Measurements from ENCODE around the gene SMC4.

The SMC4 gene

DNA sequence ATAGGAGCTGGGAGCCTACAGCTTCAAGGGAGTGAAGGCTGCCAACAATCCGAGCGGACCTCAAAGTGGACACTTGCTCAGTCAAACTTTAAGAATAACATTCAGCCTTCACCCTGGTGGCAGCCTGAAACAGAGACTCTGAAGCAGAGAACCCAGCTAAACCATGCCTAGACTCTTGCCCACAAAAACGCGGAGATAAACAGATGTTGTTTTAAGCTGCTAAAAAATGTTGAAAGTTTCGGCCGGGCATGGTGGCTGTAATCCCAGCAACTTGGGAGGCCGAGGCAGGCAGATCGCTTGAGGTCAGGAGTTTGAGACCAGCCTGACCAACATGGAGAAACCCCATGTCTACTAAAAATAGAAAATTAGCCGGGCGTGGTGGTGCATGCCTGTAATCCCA is 79.9 kb downstream of the SMC4 start:
- TF ChIP-seq, protein P1, sequence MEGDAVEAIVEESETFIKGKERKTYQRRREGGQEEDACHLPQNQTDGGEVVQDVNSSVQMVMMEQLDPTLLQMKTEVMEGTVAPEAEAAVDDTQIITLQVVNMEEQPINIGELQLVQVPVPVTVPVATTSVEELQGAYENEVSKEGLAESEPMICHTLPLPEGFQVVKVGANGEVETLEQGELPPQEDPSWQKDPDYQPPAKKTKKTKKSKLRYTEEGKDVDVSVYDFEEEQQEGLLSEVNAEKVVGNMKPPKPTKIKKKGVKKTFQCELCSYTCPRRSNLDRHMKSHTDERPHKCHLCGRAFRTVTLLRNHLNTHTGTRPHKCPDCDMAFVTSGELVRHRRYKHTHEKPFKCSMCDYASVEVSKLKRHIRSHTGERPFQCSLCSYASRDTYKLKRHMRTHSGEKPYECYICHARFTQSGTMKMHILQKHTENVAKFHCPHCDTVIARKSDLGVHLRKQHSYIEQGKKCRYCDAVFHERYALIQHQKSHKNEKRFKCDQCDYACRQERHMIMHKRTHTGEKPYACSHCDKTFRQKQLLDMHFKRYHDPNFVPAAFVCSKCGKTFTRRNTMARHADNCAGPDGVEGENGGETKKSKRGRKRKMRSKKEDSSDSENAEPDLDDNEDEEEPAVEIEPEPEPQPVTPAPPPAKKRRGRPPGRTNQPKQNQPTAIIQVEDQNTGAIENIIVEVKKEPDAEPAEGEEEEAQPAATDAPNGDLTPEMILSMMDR (IDR thresholded peaks at IDR 0.05; ENCODE audit: insufficient read depth, low read depth, low read length, missing control alignments), result no peak
- DNase-seq (ENCODE audit: low read depth), result no peak
- no peak overlapping the region for H3K4me3 ChIP-seq (ENCODE audit: low read depth, low read length)

DNA sequence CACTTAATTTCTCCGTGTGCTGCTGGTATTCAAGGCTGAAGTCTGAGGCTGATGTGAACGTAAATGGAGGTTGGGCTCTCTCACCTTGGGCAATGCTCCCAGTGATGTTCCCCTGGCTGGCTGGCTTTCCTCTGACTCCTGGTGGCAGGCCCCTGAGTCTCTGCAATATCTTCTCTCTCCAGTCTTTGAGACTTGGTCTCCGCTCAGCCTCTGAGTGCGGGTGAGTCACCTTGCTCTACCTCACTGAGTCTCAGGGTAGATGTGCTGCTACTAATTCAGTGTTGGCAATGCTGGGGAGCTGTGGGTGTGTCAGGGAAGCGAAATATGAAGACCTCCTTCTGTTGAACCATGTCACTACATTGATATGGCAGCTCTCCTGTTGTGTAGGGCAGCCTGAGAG is 81.5 kb downstream of the SMC4 start:
- H3K4me3 ChIP-seq (ENCODE audit: low read depth, low read length), result no peak overlapping the region
- no peak for DNase-seq (ENCODE audit: low read depth)
- TF ChIP-seq, protein P1 (IDR thresholded peaks at IDR 0.05; ENCODE audit: insufficient read depth, low read depth, low read length, missing control alignments), result no peak

DNA sequence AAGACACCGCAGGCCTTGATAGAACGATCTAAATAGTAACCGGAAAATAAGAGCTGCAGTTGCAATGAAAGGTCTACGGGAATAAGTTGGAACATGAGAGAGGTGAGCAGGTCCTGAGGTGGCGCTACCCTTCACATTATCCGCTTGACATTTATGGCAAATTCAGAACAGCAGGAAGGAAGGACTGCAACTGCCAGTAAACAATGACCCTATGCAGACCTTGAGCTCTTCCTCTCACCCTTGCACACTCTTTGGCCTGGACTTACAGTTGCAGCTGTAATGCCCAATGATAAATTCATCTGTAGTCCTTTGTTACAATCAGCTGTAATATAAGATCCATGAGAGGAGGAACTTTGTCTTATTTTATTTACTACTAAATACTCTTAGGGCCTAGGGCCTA is 82.4 kb downstream of the SMC4 start:
- TF ChIP-seq, protein P1 (IDR thresholded peaks at IDR 0.05; ENCODE audit: insufficient read depth, low read depth, low read length, missing control alignments), result no peak
- DNase-seq (ENCODE audit: low read depth), result no peak
- H3K4me3 ChIP-seq (ENCODE audit: low read depth, low read length), result no peak overlapping the region

DNA sequence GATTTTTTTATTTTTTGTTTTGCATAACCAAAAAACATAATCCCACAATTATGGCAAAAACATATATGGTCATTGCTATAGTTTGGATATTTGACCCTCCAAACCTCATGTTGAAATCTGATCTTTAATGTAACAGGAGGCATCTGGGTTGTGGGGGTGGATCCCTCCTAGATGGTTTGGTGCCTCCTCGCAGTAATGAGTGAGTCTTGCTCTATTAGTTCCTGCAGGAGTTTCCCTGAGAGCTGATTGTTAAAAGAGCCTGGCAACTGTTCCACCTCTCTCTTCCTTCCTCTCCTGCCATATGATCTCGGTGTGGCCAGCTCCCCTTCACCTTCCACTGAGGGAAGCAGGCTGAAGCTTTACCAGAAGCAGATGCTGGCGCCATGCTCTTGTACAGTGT is 83.3 kb downstream of the SMC4 start:
- no peak for DNase-seq (ENCODE audit: low read depth)
- TF ChIP-seq, protein P1 (IDR thresholded peaks at IDR 0.05; ENCODE audit: insufficient read depth, low read depth, low read length, missing control alignments), result no peak
- no peak overlapping the region for H3K4me3 ChIP-seq (ENCODE audit: low read depth, low read length)

All from GM12865 (cell line).